HEK293 (cell line): ENCODE data around the gene PGBD5.

Experiments
- KLF8 ChIP-seq: fragments of 450-650 bp; formaldehyde crosslinking; IDR thresholded peaks from 2 replicates; pipeline ENCODE4 v1.5.1; 2016; ENCODE audit warnings: missing biosample characterization, missing genetic modification characterization
- RBAK ChIP-seq: fragments of 450-650 bp; formaldehyde crosslinking; IDR thresholded peaks from 2 replicates; pipeline ENCODE4 v1.5.1; 2016; ENCODE audit warnings: missing biosample characterization, missing genetic modification characterization
- ZBTB21 ChIP-seq: fragments of 450-650 bp; formaldehyde crosslinking; IDR thresholded peaks from 2 replicates; pipeline ENCODE4 v1.5.1; 2017; ENCODE audit warnings: missing biosample characterization, missing genetic modification characterization
- ZNF146 ChIP-seq: fragments of 450-650 bp; formaldehyde crosslinking; IDR thresholded peaks from 2 replicates; pipeline ENCODE4 v1.5.1; 2016; ENCODE audit warnings: missing biosample characterization, missing genetic modification characterization
- ZNF155 ChIP-seq: fragments of 450-650 bp; formaldehyde crosslinking; IDR thresholded peaks from 2 replicates; pipeline ENCODE4 v1.5.1; 2016; ENCODE audit warnings: missing biosample characterization, missing genetic modification characterization
- ZNF2 ChIP-seq: fragments of 450-650 bp; formaldehyde crosslinking; IDR thresholded peaks from 2 replicates; pipeline ENCODE4 v1.5.1; 2016; ENCODE audit warnings: missing biosample characterization, missing genetic modification characterization
- ZNF24 ChIP-seq: fragments of 450-650 bp; formaldehyde crosslinking; IDR thresholded peaks from 2 replicates; pipeline ENCODE4 v1.5.1; 2016; ENCODE audit warnings: missing biosample characterization, missing genetic modification characterization
- ZSCAN23 ChIP-seq: fragments of 450-650 bp; formaldehyde crosslinking; IDR thresholded peaks from 2 replicates; pipeline ENCODE4 v1.5.1; 2016; ENCODE audit warnings: missing biosample characterization, missing genetic modification characterization
- TF ChIP-seq, protein P1 (sequence below): fragments of 450-650 bp; formaldehyde crosslinking; IDR thresholded peaks from 2 replicates; pipeline ENCODE4 v1.5.1; 2016; ENCODE audit warnings: missing biosample characterization, missing genetic modification characterization
- TF ChIP-seq, protein P2 (sequence below): fragments of 450-650 bp; formaldehyde crosslinking; IDR thresholded peaks from 2 replicates; pipeline ENCODE4 v1.5.1; 2016; ENCODE audit warnings: missing biosample characterization, missing genetic modification characterization, low read depth

DNA sequence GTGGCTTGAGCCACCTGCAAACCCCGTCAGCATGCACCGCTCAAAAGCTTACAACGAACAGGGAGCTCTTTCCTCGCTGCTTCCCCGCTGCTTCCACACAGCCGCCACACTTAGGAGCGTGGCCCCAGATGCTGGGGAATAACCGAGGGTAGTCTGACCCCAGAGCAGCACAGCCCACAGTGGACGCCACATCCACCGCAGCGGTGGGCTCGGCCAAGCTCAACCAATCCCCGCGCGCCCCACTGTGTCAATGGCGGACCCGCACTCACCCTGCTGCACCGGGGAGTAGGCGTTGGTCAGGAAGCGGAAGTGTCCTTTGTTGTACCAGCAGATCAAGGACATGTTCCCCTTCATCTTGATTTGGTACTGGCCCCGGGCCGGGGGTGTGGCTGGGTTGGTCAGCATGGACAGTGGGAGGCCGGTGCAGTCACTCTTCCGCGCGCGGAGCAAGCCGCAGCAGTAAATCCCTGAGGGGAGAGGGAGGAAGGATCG is 93.5 kb downstream of the PGBD5 start:
- TF ChIP-seq ZNF146 (tag by site-specific recombination): no peak
- TF ChIP-seq, protein P1, sequence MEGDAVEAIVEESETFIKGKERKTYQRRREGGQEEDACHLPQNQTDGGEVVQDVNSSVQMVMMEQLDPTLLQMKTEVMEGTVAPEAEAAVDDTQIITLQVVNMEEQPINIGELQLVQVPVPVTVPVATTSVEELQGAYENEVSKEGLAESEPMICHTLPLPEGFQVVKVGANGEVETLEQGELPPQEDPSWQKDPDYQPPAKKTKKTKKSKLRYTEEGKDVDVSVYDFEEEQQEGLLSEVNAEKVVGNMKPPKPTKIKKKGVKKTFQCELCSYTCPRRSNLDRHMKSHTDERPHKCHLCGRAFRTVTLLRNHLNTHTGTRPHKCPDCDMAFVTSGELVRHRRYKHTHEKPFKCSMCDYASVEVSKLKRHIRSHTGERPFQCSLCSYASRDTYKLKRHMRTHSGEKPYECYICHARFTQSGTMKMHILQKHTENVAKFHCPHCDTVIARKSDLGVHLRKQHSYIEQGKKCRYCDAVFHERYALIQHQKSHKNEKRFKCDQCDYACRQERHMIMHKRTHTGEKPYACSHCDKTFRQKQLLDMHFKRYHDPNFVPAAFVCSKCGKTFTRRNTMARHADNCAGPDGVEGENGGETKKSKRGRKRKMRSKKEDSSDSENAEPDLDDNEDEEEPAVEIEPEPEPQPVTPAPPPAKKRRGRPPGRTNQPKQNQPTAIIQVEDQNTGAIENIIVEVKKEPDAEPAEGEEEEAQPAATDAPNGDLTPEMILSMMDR (tag by site-specific recombination): no peak
- no peak for TF ChIP-seq KLF8 (tag by site-specific recombination)
- TF ChIP-seq ZBTB21: no peak
- no peak for TF ChIP-seq ZSCAN23
- TF ChIP-seq, protein P2, sequence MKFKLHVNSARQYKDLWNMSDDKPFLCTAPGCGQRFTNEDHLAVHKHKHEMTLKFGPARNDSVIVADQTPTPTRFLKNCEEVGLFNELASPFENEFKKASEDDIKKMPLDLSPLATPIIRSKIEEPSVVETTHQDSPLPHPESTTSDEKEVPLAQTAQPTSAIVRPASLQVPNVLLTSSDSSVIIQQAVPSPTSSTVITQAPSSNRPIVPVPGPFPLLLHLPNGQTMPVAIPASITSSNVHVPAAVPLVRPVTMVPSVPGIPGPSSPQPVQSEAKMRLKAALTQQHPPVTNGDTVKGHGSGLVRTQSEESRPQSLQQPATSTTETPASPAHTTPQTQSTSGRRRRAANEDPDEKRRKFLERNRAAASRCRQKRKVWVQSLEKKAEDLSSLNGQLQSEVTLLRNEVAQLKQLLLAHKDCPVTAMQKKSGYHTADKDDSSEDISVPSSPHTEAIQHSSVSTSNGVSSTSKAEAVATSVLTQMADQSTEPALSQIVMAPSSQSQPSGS (tag by site-specific recombination): no peak
- TF ChIP-seq ZNF2 (tag by site-specific recombination): no peak
- TF ChIP-seq RBAK (tag by site-specific recombination): no peak
- no peak for TF ChIP-seq ZNF24 (tag by site-specific recombination)
- TF ChIP-seq ZNF155 (tag by site-specific recombination): no peak
